ENCODE measurements around the gene MAN2A2. TPM values are rescaled to one million over a fixed set of nuclear protein-coding genes. Genes with fewer than 3 reads are reported as not detected.

MAN2A2 gene
- total RNA-seq, 4 donors from 2014 or later: 56.8 to 124 (median 92.4) TPM

DNA sequence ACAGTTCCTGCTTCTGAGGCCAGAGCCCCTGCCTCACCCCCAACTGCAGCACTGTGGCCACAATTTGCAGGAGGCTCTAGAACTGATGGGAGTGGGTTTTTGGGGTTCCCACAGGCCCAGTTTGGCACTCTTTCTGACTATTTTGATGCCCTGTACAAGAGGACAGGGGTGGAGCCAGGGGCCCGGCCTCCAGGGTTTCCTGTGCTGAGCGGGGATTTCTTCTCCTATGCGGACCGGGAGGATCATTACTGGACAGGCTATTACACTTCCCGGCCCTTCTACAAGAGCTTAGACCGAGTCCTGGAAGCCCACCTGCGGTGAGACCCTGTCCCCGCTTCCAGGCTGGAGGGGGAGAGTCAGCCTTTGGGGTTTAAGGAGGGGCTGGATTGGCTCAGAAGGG, 6.9 kb downstream of the MAN2A2 start:
- in situ Hi-C loops (cut with MboI; ENCODE audit: low sequenced_read_pairs in 4 of 4): no loop called here
- ATAC-seq: no peak
- no peak for TF ChIP-seq POLR2A (IDR thresholded peaks at IDR 0.05)
- TF ChIP-seq, protein P1, sequence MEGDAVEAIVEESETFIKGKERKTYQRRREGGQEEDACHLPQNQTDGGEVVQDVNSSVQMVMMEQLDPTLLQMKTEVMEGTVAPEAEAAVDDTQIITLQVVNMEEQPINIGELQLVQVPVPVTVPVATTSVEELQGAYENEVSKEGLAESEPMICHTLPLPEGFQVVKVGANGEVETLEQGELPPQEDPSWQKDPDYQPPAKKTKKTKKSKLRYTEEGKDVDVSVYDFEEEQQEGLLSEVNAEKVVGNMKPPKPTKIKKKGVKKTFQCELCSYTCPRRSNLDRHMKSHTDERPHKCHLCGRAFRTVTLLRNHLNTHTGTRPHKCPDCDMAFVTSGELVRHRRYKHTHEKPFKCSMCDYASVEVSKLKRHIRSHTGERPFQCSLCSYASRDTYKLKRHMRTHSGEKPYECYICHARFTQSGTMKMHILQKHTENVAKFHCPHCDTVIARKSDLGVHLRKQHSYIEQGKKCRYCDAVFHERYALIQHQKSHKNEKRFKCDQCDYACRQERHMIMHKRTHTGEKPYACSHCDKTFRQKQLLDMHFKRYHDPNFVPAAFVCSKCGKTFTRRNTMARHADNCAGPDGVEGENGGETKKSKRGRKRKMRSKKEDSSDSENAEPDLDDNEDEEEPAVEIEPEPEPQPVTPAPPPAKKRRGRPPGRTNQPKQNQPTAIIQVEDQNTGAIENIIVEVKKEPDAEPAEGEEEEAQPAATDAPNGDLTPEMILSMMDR (IDR thresholded peaks at IDR 0.05 in 4 of 5, conservative IDR thresholded peaks at IDR 0.05 in 1 of 5): no peak
- Histone ChIP-seq H3K27ac (no peak overlapping the region), H3K36me3 (peaks cover 0 to 99% of the 10 kb centered on the region in 2 donors), H3K9me3 (no peaks in the 10 kb centered on the region), H3K27me3 (no peaks in the 10 kb centered on the region), H3K4me1 (peaks cover 4 to 31% of the 10 kb centered on the region in 2 donors), H3K4me3 (no peak overlapping the region)
- DNase-seq: no peak
- intact Hi-C loops (cut with DNase I; ENCODE audit: low total_unique reads): no loop called here

- TF ChIP-seq, protein P1 (IDR thresholded peaks at IDR 0.05 in 4 of 5, conservative IDR thresholded peaks at IDR 0.05 in 1 of 5): no peak
- no peak for TF ChIP-seq POLR2A (IDR thresholded peaks at IDR 0.05)
- no peaks in the 10 kb centered on the region for H3K27me3 ChIP-seq
- ATAC-seq (no peak), DNase-seq (no peak)
- intact Hi-C loops (cut with DNase I; ENCODE audit: low total_unique reads): no loop called here
- H3K9me3 ChIP-seq: no peaks in the 10 kb centered on the region
- in situ Hi-C loops (cut with MboI; ENCODE audit: low sequenced_read_pairs in 4 of 4): no loop called here
- peaks cover 6 to 38% of the 10 kb centered on the region in 2 donors for H3K4me1 ChIP-seq
- peaks cover 0 to 93% of the 10 kb centered on the region in 2 donors for H3K36me3 ChIP-seq
- no peak overlapping the region for H3K4me3 ChIP-seq
- no peak overlapping the region for H3K27ac ChIP-seq
Measured at GRCh38 chr15:90910441-90911301, 7.6 kb downstream of the MAN2A2 start.

DNA sequence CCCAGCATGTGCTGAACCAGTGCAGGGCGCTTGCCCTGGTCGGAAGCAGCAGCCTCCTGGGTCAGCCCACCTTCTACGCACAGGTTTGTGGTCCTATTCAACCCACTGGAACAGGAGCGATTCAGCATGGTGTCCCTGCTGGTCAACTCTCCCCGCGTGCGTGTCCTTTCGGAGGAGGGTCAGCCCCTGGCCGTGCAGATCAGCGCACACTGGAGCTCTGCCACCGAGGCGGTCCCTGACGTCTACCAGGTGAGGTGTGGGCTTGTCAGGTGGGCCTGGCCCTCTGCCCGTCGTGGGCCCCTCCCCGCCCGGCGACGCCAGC, 8.2 kb downstream of the MAN2A2 start:
- no peak for DNase-seq
- TF ChIP-seq, protein P1 (IDR thresholded peaks at IDR 0.05 in 4 of 5, conservative IDR thresholded peaks at IDR 0.05 in 1 of 5): no peak
- TF ChIP-seq POLR2A (IDR thresholded peaks at IDR 0.05): no peak
- no peaks in the 10 kb centered on the region for H3K9me3 ChIP-seq
- no peaks in the 10 kb centered on the region for H3K27me3 ChIP-seq
- peaks cover 0 to 87% of the 10 kb centered on the region in 2 donors for H3K36me3 ChIP-seq
- in situ Hi-C loops (cut with MboI; ENCODE audit: low sequenced_read_pairs in 4 of 4): no loop called here
- intact Hi-C loops (cut with DNase I; ENCODE audit: low total_unique reads): no loop called here
- peak overlapping the region in 1 of 4 donors; percentile 91 for H3K27ac ChIP-seq
- peaks cover 12 to 38% of the 10 kb centered on the region in 2 donors for H3K4me1 ChIP-seq
- no peak for ATAC-seq
- H3K4me3 ChIP-seq: no peak overlapping the region

DNA sequence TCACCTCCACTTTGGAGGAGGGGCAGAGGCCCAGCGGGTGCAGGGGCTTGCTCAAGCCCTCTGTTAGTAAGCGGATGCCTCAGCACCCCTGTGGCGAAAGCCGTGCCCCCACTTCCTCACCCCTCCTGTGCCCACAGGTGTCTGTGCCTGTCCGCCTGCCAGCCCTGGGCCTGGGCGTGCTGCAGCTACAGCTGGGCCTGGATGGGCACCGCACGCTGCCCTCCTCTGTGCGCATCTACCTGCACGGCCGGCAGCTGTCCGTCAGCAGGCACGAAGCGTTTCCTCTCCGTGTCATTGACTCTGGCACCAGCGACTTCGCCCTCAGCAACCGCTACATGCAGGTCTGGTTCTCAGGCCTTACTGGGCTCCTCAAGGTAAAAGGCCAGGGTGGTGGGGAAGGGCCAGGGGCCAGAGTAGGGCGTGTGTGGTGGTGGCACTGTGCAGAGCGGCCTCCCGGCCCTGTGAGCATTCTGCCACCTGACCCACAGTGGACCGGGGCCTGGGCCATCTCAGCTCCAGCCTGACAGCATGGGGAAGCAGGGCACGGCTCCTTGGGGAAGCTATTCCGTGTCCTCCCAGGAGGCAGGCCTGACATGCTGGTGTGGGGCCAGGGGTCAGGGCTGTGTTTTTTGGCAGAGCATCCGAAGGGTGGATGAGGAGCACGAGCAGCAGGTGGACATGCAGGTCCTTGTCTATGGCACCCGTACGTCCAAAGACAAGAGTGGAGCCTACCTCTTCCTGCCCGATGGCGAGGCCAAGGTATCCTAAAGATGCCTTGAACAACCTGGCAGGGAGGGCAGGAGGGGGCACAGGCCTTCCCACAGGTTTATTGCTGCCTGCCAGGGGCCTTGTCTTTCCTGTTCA, 9.0 kb downstream of the MAN2A2 start:
- H3K36me3 ChIP-seq: peaks cover 0 to 78% of the 10 kb centered on the region in 2 donors
- H3K4me3 ChIP-seq: no peak overlapping the region
- DNase-seq (no peak), ATAC-seq (no peak)
- H3K27me3 ChIP-seq: no peaks in the 10 kb centered on the region
- TF ChIP-seq, protein P1 (IDR thresholded peaks at IDR 0.05 in 4 of 5, conservative IDR thresholded peaks at IDR 0.05 in 1 of 5): no peak
- intact Hi-C loops (cut with DNase I; ENCODE audit: low total_unique reads): no loop called here
- H3K9me3 ChIP-seq: no peaks in the 10 kb centered on the region
- H3K27ac ChIP-seq: peak overlapping the region in 1 of 4 donors; percentile 91
- H3K4me1 ChIP-seq: peaks cover 18 to 45% of the 10 kb centered on the region in 2 donors
- in situ Hi-C loops (cut with MboI; ENCODE audit: low sequenced_read_pairs in 4 of 4): no loop called here
